M059J (cell line): ENCODE measurements around the gene LIN52. TPM values are rescaled to one million over a fixed set of nuclear protein-coding genes. Genes with fewer than 3 reads are reported as not detected.
A peak's percentile ranks its signal among the peaks of the same experiment; 100 is the strongest.

Experiments
- DNase-seq: peaks from one replicate; pipeline ENCODE4 v3.0.0-alpha.2; 2012; ENCODE audit warnings: low read depth
- total RNA-seq: library from RNA; depleted of rRNA; stranded (reverse); fragments of >200 nt; shearing (Covaris generic); gene quantifications from 2 replicates; pipeline ENCODE4 v1.2.3, GENCODE V29; 2014; rRNA removed

Gene LIN52
- total RNA-seq, 1 experiment from 2014 or later = 21.0 TPM

DNA sequence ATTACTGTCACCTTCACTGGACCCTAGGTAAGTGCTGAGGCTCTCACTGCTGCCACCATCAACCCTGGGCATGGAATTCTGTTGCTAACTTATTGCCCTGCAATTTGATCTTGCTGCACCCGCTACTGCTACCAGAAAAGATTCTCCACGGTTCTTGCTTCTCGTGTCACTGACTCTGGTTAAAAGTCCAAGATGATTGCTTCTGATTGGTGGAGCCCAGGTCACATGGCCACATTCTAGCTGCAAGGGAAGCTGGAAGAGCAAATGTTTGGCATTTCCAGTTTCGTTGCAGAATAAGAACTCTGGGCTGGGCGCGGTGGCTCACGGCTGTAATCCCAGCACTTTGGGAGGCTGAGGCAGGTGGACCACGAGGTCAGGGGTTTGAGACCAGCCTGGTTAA lies 147.0 kb downstream of the LIN52 start:
- no peak for DNase-seq

DNA sequence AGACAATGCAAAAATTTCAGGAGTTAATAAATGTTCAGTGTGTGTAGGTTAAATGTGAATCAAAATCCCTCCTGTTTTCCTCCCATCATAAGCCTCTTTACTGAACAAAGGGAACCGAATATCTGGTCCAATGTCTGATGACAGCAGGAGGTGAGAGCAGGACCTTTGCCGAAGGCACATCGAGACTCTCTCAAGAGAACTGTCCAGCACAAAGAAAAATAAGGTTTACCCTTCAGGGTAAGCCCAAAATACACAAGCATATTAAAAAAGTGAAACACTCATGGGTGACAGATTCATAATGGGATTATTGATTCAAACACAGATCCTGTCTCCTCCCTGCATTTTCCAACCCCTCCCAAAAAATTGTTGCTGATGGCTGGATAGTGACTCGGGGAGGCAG lies 150.3 kb downstream of the LIN52 start:
- DNase-seq = no peak

DNA sequence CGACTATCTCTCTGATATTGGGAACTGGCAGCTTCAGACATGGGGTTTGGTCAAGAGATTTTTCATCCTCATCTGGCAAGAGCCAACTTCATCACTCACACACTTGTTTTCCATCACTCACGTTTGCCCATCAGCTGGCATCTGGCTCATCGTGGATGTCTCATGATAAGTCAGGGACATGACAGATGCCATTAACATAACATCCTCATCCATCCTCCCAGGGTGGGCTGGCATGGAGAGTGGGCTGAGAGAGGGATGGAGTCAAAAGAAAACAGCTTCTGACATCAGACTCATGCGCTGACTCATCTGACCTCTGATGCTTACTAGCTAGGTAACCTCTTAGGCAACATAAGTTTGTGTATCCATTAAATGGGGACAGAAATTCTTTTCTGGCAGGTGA lies 152.7 kb downstream of the LIN52 start:
- DNase-seq = no peak

DNA sequence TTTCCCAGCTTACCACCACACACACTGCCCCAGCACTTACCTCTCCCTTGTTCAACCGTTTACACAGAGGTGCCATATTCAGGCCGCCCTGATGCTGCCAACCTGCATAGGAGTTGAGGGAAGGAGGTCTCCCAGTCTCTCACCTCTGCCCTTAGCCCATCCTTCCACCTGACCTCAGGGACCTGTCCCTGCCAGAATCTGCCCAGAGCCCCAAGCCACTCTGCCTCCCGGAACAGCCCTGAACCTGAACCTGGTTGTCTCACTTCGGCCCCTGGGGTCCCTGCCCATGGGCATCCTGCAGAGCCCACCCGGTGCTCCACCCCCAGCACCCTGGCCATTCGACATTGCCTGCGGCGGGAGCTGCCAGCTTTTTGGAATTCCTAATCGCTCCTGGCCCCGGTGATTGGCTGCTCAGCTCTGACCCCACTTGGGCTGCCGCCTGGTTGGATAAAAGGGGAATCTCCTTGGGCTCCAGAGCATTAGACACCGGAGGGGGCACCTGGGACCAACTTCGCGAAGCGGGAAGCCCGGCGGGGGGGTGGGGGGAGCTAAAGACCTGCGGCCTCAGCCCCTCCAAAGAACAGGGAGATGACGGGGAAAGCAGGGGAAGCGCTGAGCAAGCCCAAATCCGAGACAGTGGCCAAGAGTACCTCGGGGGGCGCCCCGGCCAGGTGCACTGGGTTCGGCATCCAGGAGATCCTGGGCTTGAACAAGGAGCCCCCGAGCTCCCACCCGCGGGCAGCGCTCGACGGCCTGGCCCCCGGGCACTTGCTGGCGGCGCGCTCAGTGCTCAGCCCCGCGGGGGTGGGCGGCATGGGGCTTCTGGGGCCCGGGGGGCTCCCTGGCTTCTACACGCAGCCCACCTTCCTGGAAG lies 154.5 kb downstream of the LIN52 start, which contains the start of gene VSX2:
Gene VSX2 (plus strand): TSS at position 476 of the 874 bp plus-strand sequence. CDS start 113 bp downstream, at position 589.
- DNase-seq = no peak

DNA sequence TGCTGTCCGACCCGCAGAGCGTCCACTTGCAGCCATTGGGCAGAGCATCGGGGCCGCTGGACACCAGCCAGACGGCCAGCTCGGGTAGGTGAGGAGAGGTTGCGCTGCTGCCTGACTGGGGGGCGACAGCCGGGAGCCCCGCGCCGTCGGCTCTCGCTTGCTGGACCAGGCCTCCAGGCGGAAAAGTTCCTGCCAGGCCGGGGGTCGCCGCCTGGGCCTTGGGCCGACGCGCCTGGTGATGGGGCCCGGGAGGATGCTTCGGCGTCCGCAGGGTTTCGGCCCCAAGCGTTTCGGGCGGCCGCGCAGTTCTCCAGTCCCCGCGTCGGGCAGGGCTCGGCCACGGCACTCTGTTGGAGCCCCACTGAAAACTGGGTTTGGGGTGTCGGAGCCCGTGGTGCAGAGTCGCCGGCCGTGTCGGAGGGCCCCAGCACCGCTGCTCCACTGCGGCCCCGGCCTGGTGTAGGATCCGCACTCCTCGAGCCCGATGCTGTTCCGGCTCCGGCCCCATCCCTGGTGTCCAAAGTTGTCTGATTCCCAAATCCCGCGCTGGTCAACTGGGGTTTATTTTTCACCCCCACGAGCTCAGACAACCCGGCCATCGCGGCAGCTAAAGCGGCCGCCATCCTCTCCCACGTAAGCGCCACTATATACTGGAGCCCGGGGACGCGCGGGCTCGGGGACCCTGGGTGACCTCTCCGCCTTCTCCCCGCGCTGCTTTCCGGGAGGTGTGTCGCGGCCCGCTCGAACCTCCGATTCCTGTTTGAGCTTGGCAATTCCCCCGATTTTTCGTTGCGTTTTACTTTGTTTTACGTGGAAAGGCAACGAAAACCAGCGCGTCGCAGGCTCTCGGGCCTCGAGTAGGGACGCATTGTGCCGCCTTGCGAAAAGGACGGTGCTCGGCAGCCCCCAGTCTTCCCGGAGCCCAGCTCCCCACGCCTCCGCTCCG lies 155.4 kb downstream of the LIN52 start:
- no peak for DNase-seq

DNA sequence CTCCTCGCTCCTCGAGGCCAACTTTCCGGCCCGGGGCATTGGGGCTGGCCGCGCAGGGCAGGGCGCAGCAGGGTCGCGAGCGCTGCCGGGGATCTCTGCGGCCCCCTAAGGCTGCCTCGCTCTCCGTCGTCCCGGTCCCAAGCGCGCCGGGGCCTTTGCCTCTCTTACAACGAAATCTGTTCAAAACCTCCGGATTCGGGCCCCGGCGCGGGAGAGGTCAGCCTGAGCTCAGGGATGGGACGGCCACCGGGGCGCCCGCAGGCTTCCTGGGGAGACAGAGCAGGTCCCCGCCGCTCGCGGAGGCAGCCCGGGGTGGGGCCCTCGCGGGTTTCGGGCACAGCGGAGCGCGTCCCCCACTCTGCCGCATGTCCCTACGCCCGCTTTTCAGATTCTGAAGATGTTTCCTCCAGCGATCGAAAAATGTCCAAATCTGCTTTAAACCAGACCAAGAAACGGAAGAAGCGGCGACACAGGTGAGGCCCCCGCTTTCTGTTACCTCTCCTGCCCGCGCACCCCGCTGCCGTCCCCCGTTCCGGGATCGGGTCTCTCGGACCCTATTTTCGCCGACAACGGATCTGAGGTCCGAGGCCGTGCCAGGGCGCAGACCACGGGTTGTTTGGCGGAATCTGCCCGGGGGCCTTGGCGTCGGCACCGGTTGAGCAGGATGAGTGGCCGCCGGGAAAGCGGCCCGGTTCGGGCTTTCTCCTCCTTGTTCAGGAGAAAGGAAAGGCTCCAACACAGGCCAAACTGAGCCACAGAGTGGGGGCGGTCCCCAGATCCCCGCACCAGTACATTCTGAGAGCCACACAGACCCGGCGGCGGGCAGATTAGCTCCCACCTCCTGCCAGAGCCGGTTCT lies 156.3 kb downstream of the LIN52 start:
- peak; percentile 19 for DNase-seq

DNA sequence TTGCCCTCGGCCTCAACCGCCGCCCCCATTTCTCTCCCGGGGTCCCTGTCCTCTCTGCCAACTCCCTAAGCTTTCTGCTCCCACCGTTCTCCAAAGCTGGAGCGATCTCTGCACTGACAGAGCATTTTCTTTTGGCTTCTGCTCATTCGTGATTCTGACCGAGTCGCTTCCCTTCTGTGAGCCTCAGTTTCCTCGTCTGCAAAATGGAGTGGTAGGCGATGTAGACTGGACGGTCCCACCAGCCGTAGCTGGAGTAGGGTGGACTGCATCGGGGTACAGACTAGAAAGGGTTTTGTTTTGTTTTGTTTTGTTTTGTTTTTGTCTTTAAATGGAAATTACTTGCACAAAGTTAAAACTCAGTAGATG lies 156.9 kb downstream of the LIN52 start:
- no peak for DNase-seq

DNA sequence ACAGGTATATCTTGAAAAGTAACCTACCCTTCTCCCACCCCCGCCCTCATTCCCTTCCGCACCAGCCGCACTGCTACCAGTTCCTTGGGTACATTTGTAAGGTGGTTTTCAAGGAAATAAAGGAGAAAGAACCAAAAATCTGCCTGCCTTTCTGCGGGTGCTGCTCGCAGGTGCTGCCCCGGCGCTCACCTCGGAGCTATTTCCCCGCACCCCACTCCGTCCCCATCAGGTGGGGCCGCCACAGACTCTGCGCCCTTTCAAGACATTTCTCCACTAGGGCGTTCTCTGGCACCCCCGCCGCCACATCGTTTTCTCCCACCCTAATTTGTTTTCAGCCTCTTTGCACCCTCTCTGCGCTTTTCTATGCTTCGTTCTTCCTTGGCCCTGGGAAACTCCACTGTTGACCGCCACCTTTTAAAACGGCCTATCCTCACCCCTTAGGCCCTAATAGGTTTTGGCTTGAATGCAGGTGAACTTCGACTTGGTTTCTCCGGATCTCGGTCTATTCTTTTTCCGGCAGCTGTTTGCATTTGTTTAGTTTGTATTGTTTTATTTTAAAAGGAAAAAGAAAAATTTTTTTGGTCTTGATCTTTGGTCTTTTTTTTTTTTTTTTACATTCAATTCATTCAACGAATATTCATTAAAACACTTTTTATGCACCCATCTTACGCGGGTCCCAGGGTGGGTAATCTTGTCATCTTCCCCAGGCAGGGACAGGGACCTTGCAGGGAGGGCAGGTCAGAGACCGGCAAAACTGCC lies 157.4 kb downstream of the LIN52 start:
- DNase-seq = no peak

DNA sequence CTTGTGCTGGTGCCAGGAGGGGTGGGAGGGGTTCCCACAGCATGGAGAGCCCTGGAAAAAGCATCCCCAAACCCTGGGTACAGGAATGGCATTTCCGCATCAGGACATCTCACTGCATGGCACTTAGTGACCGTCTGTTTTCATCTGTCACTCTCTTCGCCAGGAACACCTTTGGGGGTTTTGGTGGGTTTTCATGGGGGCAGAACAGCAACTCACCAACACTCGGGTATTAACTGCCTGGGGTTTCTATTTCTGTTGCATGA lies 158.0 kb downstream of the LIN52 start:
- no peak for DNase-seq

DNA sequence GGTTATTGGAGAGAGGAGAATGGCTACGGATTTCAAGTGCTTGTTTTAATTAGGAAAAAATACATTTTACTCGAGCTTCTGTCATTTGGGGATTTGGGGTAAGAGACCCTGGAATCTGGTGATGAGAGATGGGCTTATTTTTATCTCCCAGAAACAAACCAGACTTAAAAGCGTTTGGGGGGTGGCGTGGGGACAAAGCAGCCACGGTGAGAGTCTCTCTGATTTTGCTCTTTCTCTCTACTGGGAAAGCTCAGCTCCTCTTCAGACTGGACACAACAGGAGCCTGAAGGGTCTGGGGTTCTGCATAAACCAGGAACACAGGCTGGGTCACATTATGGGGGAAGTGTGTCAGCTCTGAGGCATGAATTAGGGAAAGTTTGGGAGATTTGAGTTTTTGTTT lies 158.3 kb downstream of the LIN52 start:
- DNase-seq = no peak

DNA sequence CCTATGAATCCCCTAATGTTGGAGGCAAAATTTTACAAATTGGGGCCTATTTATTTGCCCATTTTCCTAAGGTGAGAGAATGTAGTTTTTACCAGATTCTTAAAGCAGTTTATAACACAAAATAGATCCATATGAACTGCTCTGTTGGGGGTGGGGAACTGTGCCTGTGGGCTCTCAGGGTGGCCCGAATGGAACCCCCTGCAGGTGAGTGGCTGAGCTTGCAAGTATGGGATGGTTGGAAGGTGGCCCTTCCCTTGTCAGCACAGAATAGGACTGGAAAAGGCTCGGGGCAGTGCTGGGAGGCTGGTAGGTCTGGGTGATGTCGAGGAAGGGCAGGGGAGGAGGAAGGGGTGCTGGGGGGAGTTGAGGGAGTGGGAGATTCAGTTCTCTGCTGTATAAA lies 159.4 kb downstream of the LIN52 start:
- no peak for DNase-seq

DNA sequence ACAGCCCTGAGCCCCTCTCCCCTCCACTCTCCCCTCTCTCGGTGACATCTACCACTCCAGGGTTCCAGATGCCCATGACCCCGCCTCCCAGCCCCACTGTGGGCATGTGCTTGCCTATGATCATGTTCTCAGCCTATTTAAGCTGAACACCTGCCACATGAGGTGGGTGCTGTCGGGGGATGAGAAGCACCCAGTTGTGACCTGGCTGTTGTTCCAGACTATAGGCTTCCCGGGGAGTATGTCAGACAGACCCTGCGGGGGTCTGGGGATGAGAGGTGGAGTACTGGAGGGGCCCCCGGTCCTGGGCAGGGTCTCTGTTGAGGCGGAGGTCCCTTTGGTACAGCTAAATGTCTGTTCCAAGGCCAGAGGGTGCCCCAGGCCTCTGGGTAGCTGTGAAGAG lies 160.5 kb downstream of the LIN52 start:
- DNase-seq = no peak

DNA sequence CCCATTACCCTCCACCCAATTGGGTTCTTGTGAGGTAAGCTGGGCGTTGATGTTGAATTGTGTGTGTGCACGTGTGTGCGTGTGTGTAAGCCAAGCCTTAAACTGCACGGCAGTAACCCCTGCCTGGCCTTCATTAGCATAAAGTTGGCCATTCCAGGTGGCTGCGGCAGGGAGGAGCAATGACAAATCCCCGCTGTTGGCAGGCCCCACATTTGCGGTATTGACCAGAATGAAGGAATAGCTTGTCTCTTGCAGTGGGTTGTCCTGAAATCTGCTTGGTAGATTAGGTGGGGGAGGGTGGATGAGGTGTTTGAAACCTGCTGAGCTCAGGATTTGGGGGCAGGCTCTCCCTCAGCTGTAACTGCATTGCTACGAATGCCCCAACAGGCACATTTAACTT lies 161.8 kb downstream of the LIN52 start:
- no peak for DNase-seq

DNA sequence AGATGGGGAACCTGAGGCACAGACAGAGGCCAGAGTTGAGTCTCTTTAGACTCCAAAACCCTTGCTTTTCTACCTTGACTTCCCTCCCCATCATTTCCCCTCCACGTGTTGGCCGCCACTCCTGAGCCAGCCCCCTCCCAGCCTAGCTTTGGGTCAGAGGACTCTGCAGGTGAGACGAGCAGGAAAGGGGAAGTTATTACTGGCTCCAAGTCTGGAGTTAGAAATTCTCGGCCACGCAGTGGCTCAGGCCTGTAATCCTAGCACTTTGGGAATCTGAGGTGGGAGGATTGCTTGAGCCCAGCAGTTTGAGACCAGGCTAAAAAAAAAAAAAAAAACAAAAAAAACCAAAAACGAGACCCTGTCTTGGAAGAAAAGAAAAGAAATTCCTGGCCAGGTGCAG lies 163.3 kb downstream of the LIN52 start:
- no peak for DNase-seq

DNA sequence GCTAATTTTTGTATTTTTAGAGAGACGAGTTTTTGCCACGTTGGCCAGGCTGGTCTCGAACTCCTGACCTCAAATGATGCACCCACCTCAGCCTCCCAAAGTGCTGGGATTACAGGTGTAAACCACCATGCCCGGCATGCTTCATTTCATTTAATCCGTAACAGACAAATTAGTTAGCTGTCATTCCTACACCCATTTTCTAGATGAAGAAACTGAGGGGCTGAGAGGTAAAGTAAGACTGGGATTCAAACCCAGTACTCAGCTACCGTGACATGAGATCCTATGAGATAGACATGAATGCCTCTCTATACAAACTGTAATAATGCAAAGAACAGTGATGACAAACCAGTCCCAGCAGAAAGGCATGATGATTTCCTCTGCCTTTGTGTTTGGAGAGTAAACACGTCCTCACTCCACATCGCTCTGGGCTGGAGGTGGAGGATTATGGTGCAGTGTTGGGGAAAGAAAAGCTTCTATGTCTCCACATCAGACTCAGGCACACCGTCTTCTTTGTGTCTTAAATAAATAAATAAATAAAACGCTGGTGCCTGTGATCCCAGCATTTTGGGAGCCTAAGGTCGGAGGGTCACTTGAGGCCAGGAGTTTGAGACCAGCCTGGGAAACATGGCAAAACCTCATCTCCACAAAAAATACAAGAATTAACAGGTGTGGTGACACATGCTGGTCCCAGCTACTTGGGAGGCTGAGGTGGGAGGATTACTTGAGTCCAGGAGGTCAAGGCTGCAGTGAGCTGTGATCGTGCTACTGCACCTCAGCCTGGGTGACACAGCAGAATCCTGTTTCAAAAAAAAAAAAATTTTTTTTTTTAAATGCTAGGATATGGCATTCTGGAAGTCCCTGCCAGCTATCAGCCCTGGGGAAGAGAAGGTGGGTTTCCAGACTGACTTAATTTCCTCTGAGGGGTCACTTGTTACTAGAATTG lies 164.9 kb downstream of the LIN52 start:
- DNase-seq = no peak

Other genes with a start within 250 kb of the LIN52 start
- gene PTGR2, start 233.1 kb upstream of the LIN52 start, total RNA-seq = 3.8 and 5.0 TPM in 2 replicates
- gene ZNF410, start 198.1 kb upstream of the LIN52 start, total RNA-seq = 85.0 and 110 TPM in 2 replicates
- 2.0 and 4.0 TPM in 2 replicates for gene FAM161B, start 134.9 kb upstream of the LIN52 start, total RNA-seq
- 31.6 and 41.8 TPM in 2 replicates for gene COQ6, start 134.7 kb upstream of the LIN52 start, total RNA-seq
- gene ENTPD5, start 65.7 kb upstream of the LIN52 start, total RNA-seq = 5.5 and 10.8 TPM in 2 replicates
- gene BBOF1, start 65.6 kb upstream of the LIN52 start, total RNA-seq = 1.2 and 5.0 TPM in 2 replicates
- gene ALDH6A1, start 503 bp upstream of the LIN52 start, total RNA-seq = 8.9 and 18.0 TPM in 2 replicates
- gene VSX2, start 154.5 kb downstream of the LIN52 start, total RNA-seq = not detected in 2 replicates
- 18.2 and 27.1 TPM in 2 replicates for gene ABCD4, start 218.0 kb downstream of the LIN52 start, total RNA-seq